Smooth muscle cell (in vitro differentiated cells): Measurements from ENCODE around the gene SCNN1G. TPM values are rescaled to one million over a fixed set of nuclear protein-coding genes. Genes with fewer than 3 reads are reported as not detected.

Source experiments
- DNase-seq: peaks from one replicate; lab custom pipeline; 2025; ENCODE audit not compliant: unreplicated experiment; lab: John Stamatoyannopoulos, UW
- H2AFZ ChIP-seq: fragments of 200-600 bp; sonication (generic); 2 replicates; pipeline ENCODE4 v1.6.0; 2016; ENCODE audit warnings: antibody characterized with exemption, low read depth, mild to moderate bottlenecking
- H3F3A ChIP-seq: fragments of 200-600 bp; sonication (generic); 2 replicates; pipeline ENCODE4 v1.6.0; 2017; ENCODE audit warnings: antibody characterized with exemption, low read depth
- H3K27ac ChIP-seq: fragments of 200-600 bp; sonication (generic); 2 replicates; pipeline ENCODE4 v1.5.1; 2016; ENCODE audit warnings: low read depth, mild to moderate bottlenecking
- H3K27me3 ChIP-seq: fragments of 200-600 bp; sonication (generic); 2 replicates; pipeline ENCODE4 v1.6.1; 2016; ENCODE audit warnings: low read depth, mild to moderate bottlenecking
- H3K36me3 ChIP-seq: fragments of 200-600 bp; sonication (generic); 2 replicates; pipeline ENCODE4 v1.5.1; 2016; ENCODE audit warnings: low read depth
- H3K4me1 ChIP-seq: fragments of 200-600 bp; sonication (generic); 2 replicates; pipeline ENCODE4 v1.5.1; 2016; ENCODE audit warnings: low read depth
- H3K4me2 ChIP-seq: fragments of 200-600 bp; sonication (generic); 2 replicates; pipeline ENCODE4 v1.6.0; 2016; ENCODE audit warnings: mild to moderate bottlenecking
- H3K4me3 ChIP-seq: fragments of 200-600 bp; sonication (generic); 2 replicates; pipeline ENCODE4 v1.5.1; 2016; ENCODE audit warnings: mild to moderate bottlenecking
- H3K79me2 ChIP-seq: fragments of 200-600 bp; sonication (generic); 2 replicates; pipeline ENCODE4 v1.6.0; 2016; ENCODE audit warnings: low read depth, mild to moderate bottlenecking
- H3K9ac ChIP-seq: fragments of 200-600 bp; sonication (generic); 2 replicates; pipeline ENCODE4 v1.6.0; 2016; ENCODE audit warnings: low read depth
- H3K9me3 ChIP-seq: fragments of 200-600 bp; sonication (generic); replicated peaks from 2 replicates; pipeline ENCODE4 v1.5.1; 2016; ENCODE audit warnings: low read depth
- H4K20me1 ChIP-seq: fragments of 200-600 bp; sonication (generic); 2 replicates; pipeline ENCODE4 v1.6.0; 2016; ENCODE audit warnings: low read depth
- WGBS: methylation state at CpG from one replicate; pipeline ENCODE4 v1.1.7; 2016; ENCODE audit warnings: low lambda C conversion rate; 5-methylcytosine and 5-hydroxymethylcytosine counted together
- polyA plus RNA-seq: library from polyadenylated mRNA; unstranded; fragments of >200 nt; fragmentation: Nextera tagmentation; extraction: Ambion mirVana; gene quantifications from 2 replicates; pipeline ENCODE4 v1.2.1, GENCODE V29; 2016
- total RNA-seq: library from RNA; depleted of rRNA; stranded (reverse); fragments of >200 nt; gene quantifications from 2 replicates; pipeline ENCODE4 v1.2.3, GENCODE V29; 2014
- TF ChIP-seq, protein P1 (sequence below): fragments of 200-600 bp; sonication (generic); IDR thresholded peaks from 2 replicates; pipeline ENCODE4 v1.5.1; 2017; ENCODE audit warnings: borderline replicate concordance, mild to moderate bottlenecking, antibody characterized with exemption; ENCODE audit not compliant: insufficient read depth, poor library complexity, severe bottlenecking

SCNN1G gene
- total and polyA plus RNA-seq, 2 experiments from 2014 or later: not detected

DNA sequence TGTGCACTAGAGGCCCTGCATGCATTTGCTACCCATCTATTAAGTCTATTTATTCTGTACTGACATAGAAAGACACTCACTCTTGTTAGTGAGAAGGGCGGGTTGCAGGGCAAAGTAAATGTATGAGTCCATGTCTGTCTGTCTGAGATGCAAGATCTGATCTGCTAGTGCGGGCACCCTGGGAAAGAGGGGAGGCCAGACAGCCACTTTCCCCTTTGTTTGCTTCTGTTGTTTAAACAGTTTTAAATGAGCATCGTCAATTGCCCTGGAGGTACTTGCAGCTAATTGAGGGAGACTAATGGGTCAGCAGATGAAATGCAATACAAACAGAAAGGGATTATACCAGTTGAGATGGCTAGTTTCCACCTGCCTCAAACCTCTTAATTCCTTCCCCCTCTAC, 24.9 kb downstream of the SCNN1G start:
- Histone ChIP-seq H4K20me1 (no peaks in the 10 kb centered on the region), H3K36me3 (no peaks in the 10 kb centered on the region), H3K9me3 (no peaks in the 10 kb centered on the region), H3K4me1 (no peaks in the 10 kb centered on the region), H3K27me3 (no peaks in the 10 kb centered on the region), H2AFZ (no peak overlapping the region), H3K9ac (no peak overlapping the region), H3K79me2 (no peaks in the 10 kb centered on the region), H3K4me2 (no peak overlapping the region), H3F3A (no peaks in the 10 kb centered on the region), H3K27ac (no peak overlapping the region), H3K4me3 (no peak overlapping the region)
- 47% methylated on average over 3 of the region's 3 CpGs for WGBS
- no peak for DNase-seq
- TF ChIP-seq, protein P1, sequence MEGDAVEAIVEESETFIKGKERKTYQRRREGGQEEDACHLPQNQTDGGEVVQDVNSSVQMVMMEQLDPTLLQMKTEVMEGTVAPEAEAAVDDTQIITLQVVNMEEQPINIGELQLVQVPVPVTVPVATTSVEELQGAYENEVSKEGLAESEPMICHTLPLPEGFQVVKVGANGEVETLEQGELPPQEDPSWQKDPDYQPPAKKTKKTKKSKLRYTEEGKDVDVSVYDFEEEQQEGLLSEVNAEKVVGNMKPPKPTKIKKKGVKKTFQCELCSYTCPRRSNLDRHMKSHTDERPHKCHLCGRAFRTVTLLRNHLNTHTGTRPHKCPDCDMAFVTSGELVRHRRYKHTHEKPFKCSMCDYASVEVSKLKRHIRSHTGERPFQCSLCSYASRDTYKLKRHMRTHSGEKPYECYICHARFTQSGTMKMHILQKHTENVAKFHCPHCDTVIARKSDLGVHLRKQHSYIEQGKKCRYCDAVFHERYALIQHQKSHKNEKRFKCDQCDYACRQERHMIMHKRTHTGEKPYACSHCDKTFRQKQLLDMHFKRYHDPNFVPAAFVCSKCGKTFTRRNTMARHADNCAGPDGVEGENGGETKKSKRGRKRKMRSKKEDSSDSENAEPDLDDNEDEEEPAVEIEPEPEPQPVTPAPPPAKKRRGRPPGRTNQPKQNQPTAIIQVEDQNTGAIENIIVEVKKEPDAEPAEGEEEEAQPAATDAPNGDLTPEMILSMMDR: no peak

DNA sequence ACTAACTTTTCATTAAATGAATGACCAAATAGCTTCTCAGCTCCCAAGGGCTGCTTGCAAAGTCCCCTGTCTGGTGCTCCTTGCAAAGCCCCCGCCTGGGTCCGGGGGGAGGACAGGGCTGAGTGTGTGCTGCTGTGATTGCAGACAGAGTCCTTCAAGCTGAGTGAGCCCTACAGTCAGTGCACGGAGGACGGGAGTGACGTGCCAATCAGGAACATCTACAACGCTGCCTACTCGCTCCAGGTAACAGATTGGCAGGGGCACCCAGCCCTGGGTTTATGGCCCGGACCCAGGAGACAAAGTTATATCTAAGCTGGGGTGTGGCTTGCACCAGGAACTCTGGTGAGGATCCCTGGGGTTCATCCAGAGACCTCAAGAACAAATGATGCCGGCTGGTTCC, 27.1 kb downstream of the SCNN1G start:
- no peaks in the 10 kb centered on the region for H3K4me1 ChIP-seq
- H3K9me3 ChIP-seq: no peaks in the 10 kb centered on the region
- TF ChIP-seq, protein P1: no peak
- no peaks in the 10 kb centered on the region for H3K36me3 ChIP-seq
- H3F3A ChIP-seq: no peaks in the 10 kb centered on the region
- no peak overlapping the region for H3K4me3 ChIP-seq
- H4K20me1 ChIP-seq: no peaks in the 10 kb centered on the region
- no peaks in the 10 kb centered on the region for H3K79me2 ChIP-seq
- no peak overlapping the region for H3K27ac ChIP-seq
- 91% methylated on average over 9 of the region's 9 CpGs for WGBS
- no peaks in the 10 kb centered on the region for H3K27me3 ChIP-seq
- no peak for DNase-seq
- H2AFZ ChIP-seq: no peak overlapping the region
- no peak overlapping the region for H3K9ac ChIP-seq
- H3K4me2 ChIP-seq: no peak overlapping the region

DNA sequence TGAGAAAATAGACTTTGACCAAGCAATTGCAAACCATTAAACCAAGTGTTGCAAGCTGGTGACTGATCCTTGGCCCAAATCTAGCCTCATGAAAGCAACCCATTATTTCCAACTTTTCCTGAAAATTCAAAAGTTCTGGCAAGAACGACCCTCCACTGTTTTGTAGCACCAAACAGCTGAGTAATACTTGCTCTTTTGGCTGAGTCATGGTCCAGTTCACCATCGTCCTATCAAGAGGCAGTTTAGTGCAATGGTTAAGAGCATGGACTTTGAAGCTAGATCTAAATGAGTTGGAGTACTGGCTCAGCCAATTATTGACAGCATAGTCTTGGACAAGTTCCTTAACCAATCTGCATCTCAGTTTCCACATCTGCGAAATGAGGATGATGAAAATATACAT, 31.3 kb downstream of the SCNN1G start:
- Histone ChIP-seq H3K9me3 (no peaks in the 10 kb centered on the region), H3K9ac (no peak overlapping the region), H2AFZ (no peak overlapping the region), H3K27me3 (no peaks in the 10 kb centered on the region), H3K4me2 (no peak overlapping the region), H3F3A (no peaks in the 10 kb centered on the region), H4K20me1 (no peaks in the 10 kb centered on the region), H3K79me2 (no peaks in the 10 kb centered on the region), H3K27ac (no peak overlapping the region), H3K4me1 (no peaks in the 10 kb centered on the region), H3K36me3 (no peaks in the 10 kb centered on the region), H3K4me3 (no peak overlapping the region)
- DNase-seq: no peak
- TF ChIP-seq, protein P1: no peak
- 81% methylated on average over 3 of the region's 3 CpGs for WGBS

DNA sequence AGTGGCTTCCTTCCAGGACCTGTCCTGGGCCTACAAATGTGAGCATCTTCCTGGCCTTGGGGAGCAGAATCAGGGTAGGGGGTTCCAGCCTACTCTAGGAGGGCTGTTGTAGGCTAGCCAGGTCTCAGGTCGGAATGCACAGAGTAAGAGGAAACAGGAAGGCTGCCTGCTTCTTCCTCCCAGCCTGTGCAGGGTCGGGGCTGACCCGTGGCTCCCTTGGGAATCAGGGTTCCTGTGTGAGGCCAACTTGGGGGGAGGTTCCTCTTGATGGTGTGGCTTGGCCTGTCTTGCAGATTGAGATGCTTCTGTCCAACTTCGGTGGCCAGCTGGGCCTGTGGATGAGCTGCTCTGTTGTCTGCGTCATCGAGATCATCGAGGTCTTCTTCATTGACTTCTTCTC, 32.3 kb downstream of the SCNN1G start:
- DNase-seq: no peak
- Histone ChIP-seq H3K9ac (no peak overlapping the region), H3K4me1 (no peaks in the 10 kb centered on the region), H3K36me3 (no peaks in the 10 kb centered on the region), H3K27ac (no peak overlapping the region), H3K27me3 (no peaks in the 10 kb centered on the region), H3K9me3 (no peaks in the 10 kb centered on the region), H3K4me2 (no peak overlapping the region), H3K4me3 (no peak overlapping the region), H3F3A (no peaks in the 10 kb centered on the region), H3K79me2 (no peaks in the 10 kb centered on the region), H4K20me1 (no peaks in the 10 kb centered on the region), H2AFZ (no peak overlapping the region)
- TF ChIP-seq, protein P1: no peak
- 91% methylated on average over 7 of the region's 7 CpGs for WGBS
